Osteoblast (primary cell): Measurements from ENCODE around the gene LRP1. TPM values are rescaled to one million over a fixed set of nuclear protein-coding genes. Genes with fewer than 3 reads are reported as not detected.

Experiments
- DNase-seq: peaks from one replicate; pipeline ENCODE4 v3.0.0; 2011; ENCODE audit warnings: low spot score, mixed read lengths; ENCODE audit not compliant: insufficient read length; ENCODE audit errors: missing footprints
- H2AFZ ChIP-seq: 2 replicates; pipeline ENCODE4 v1.6.0; 2011; ENCODE audit warnings: mild to moderate bottlenecking, low read length
- H3K27ac ChIP-seq: 2 replicates; pipeline ENCODE4 v1.5.1; 2011; ENCODE audit warnings: mild to moderate bottlenecking, low read depth, low read length, moderate library complexity
- H3K27me3 ChIP-seq: 2 replicates; pipeline ENCODE4 v1.6.0; 2012; ENCODE audit warnings: mild to moderate bottlenecking, control low read depth, inconsistent platforms, low read length, moderate library complexity; ENCODE audit not compliant: insufficient read depth
- H3K36me3 ChIP-seq: 2 replicates; pipeline ENCODE4 v1.5.1; 2011; ENCODE audit warnings: mild to moderate bottlenecking, low read length, control low read depth, moderate library complexity; ENCODE audit not compliant: insufficient read depth
- H3K4me1 ChIP-seq: 2 replicates; pipeline ENCODE4 v1.5.1; 2011; ENCODE audit warnings: mild to moderate bottlenecking, low read length, control low read depth, moderate library complexity; ENCODE audit not compliant: insufficient read depth
- H3K4me2 ChIP-seq: 2 replicates; pipeline ENCODE4 v1.6.0; 2011; ENCODE audit warnings: mild to moderate bottlenecking, low read length; ENCODE audit not compliant: insufficient read depth
- H3K4me3 ChIP-seq: fragments of 200-600 bp; sonication (generic); 3 replicates; pipeline ENCODE4 v1.5.1; 2012; ENCODE audit warnings: mild to moderate bottlenecking, low read length, inconsistent platforms; ENCODE audit not compliant: insufficient read depth
- H3K79me2 ChIP-seq: 2 replicates; pipeline ENCODE4 v1.6.0; 2012; ENCODE audit warnings: mild to moderate bottlenecking, low read length, control low read depth, inconsistent platforms; ENCODE audit not compliant: insufficient read depth
- H3K9me3 ChIP-seq: 2 replicates; pipeline ENCODE4 v1.5.1; 2011; ENCODE audit warnings: low read depth, low read length, control low read depth
- H4K20me1 ChIP-seq: 2 replicates; pipeline ENCODE4 v1.6.0; 2012; ENCODE audit warnings: mild to moderate bottlenecking, low read length, control low read depth; ENCODE audit not compliant: insufficient read depth
- total RNA-seq: library from RNA; depleted of rRNA; stranded (reverse); fragments of >200 nt; gene quantifications from 2 replicates; pipeline ENCODE4 v1.2.3, GENCODE V29; 2012
- TF ChIP-seq, protein P1 (sequence below): IDR thresholded peaks from 2 replicates; pipeline ENCODE4 v1.5.1; 2011; ENCODE audit warnings: mild to moderate bottlenecking, low read depth, low read length, moderate library complexity; ENCODE audit errors: extremely low read depth

Gene LRP1
- total RNA-seq, 1 donor, result 744 TPM

GRCh38 chr12:57215065-57215464 is 86.8 kb downstream of the LRP1 start:
- no peak for DNase-seq
- no peak overlapping the region for H3K4me2 ChIP-seq
- H3K4me1 ChIP-seq, result peaks cover 14% of the 10 kb centered on the region
- H3K27me3 ChIP-seq, result peaks cover 44% of the 10 kb centered on the region
- no peak overlapping the region for H2AFZ ChIP-seq
- TF ChIP-seq, protein P1, sequence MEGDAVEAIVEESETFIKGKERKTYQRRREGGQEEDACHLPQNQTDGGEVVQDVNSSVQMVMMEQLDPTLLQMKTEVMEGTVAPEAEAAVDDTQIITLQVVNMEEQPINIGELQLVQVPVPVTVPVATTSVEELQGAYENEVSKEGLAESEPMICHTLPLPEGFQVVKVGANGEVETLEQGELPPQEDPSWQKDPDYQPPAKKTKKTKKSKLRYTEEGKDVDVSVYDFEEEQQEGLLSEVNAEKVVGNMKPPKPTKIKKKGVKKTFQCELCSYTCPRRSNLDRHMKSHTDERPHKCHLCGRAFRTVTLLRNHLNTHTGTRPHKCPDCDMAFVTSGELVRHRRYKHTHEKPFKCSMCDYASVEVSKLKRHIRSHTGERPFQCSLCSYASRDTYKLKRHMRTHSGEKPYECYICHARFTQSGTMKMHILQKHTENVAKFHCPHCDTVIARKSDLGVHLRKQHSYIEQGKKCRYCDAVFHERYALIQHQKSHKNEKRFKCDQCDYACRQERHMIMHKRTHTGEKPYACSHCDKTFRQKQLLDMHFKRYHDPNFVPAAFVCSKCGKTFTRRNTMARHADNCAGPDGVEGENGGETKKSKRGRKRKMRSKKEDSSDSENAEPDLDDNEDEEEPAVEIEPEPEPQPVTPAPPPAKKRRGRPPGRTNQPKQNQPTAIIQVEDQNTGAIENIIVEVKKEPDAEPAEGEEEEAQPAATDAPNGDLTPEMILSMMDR, result no peak
- peaks cover 64% of the 10 kb centered on the region for H4K20me1 ChIP-seq
- H3K79me2 ChIP-seq, result no peaks in the 10 kb centered on the region
- peaks cover 37% of the 10 kb centered on the region for H3K36me3 ChIP-seq
- no peak overlapping the region for H3K4me3 ChIP-seq
- H3K9me3 ChIP-seq, result no peaks in the 10 kb centered on the region
- H3K27ac ChIP-seq, result no peak overlapping the region

DNA sequence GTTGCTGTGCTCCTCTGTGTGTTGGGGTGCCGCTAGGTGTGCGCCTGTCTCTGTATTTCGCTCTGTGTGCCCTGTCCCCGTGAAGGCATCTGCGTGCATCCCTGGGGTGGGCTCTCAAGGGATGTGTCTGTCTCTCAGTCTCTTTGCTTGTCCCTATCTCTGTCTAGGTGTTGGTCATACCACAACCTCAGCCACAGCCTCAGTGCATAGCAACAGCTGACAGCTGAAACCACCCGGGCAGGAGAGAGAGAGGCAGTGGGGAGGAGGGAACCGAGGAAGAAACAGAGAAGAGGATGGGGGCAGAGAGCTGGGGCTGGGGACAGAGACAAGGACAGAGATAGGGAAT is 87.4 kb downstream of the LRP1 start:
- H2AFZ ChIP-seq, result no peak overlapping the region
- peaks cover 14% of the 10 kb centered on the region for H3K4me1 ChIP-seq
- H3K27me3 ChIP-seq, result peaks cover 47% of the 10 kb centered on the region
- H3K79me2 ChIP-seq, result no peaks in the 10 kb centered on the region
- peak overlapping the region; percentile 72 for H3K4me2 ChIP-seq
- H4K20me1 ChIP-seq, result peaks cover 60% of the 10 kb centered on the region
- peak overlapping the region; percentile 71 for H3K4me3 ChIP-seq
- H3K36me3 ChIP-seq, result peaks cover 32% of the 10 kb centered on the region
- no peak overlapping the region for H3K27ac ChIP-seq
- H3K9me3 ChIP-seq, result no peaks in the 10 kb centered on the region
- DNase-seq, result peak; percentile 94
- TF ChIP-seq, protein P1, result no peak

GRCh38 chr12:57216014-57216911 is 88.0 kb downstream of the LRP1 start, which contains the start of gene NXPH4:
Gene NXPH4, plus strand, starts transcription at chr12:57216794. Its CDS starts 176 bp downstream, at chr12:57216970.
- TF ChIP-seq, protein P1, result no peak
- Histone ChIP-seq H3K9me3 (no peaks in the 10 kb centered on the region), H3K27me3 (peaks cover 53% of the 10 kb centered on the region), H2AFZ (no peak within 1 kb of the TSS), H3K4me1 (peaks cover 14% of the 10 kb centered on the region), H3K36me3 (peaks cover 25% of the 10 kb centered on the region), H3K4me2 (peak within 1 kb of the TSS; percentile 79), H3K4me3 (peak within 1 kb of the TSS; percentile 71), H3K27ac (no peak within 1 kb of the TSS), H3K79me2 (no peaks in the 10 kb centered on the region), H4K20me1 (peaks cover 54% of the 10 kb centered on the region)
- DNase-seq, result peak; percentile 95
